CD4-positive, alpha-beta memory T cell (primary cell): ENCODE measurements around the gene ROPN1L. TPM values are rescaled to one million over a fixed set of nuclear protein-coding genes. Genes with fewer than 3 reads are reported as not detected.
"Not testable (repeated sequence)": the region's sequence is repeated elsewhere in the genome, so short reads cannot be mapped to it uniquely, and the experiment has no call there.

Source experiments
- CTCF ChIA-PET: fragments of 350-600 bp; sonication (Branson Sonifier 250); formaldehyde crosslinking; loops from one replicate; lab custom pipeline; 2021; ENCODE audit warnings: inconsistent platforms; ENCODE audit not compliant: partially characterized antibody; lab: Charles Lee
- POLR2A ChIA-PET: fragments of 350-600 bp; sonication (Branson Sonifier 250); formaldehyde crosslinking; loops from one replicate; lab custom pipeline; 2021; ENCODE audit not compliant: partially characterized antibody; lab: Charles Lee
- DNase-seq, 5 donors: peaks; one replicate each; pipeline versions ENCODE4 v3.0.0 to v3.0.0-alpha.2; 2020 to 2022; ENCODE audit warnings: mixed read lengths in 1 of 5
- H3K27ac ChIP-seq: one replicate; pipeline ENCODE4 v1.7.0; 2013; ENCODE audit warnings: low read depth, low read length
- H3K27me3 ChIP-seq: 2 replicates; pipeline ENCODE4 v1.7.0; 2013; ENCODE audit warnings: mild to moderate bottlenecking, low read length, moderate library complexity; ENCODE audit not compliant: insufficient read depth
- H3K36me3 ChIP-seq: 2 replicates; pipeline ENCODE4 v1.7.0; 2013; ENCODE audit warnings: mild to moderate bottlenecking, low read length, moderate library complexity; ENCODE audit not compliant: insufficient read depth
- H3K4me1 ChIP-seq: 2 replicates; pipeline ENCODE4 v1.7.0; 2013; ENCODE audit warnings: mild to moderate bottlenecking, low read length, moderate library complexity; ENCODE audit not compliant: insufficient read depth
- H3K4me3 ChIP-seq, 2 donors: one replicate each; pipeline ENCODE4 v1.7.0; 2013; ENCODE audit warnings: low read length in 2 of 2, mild to moderate bottlenecking in 1 of 2
- H3K9me3 ChIP-seq, 2 donors: one replicate each; pipeline ENCODE4 v1.7.0; 2013; ENCODE audit warnings: low read length in 2 of 2, control low read depth in 1 of 2; ENCODE audit not compliant: control insufficient read depth in 1 of 2
- H3K27ac Mint-ChIP-seq, 7 donors: one replicate each; pipeline ENCODE4 v1.8.0; 2020 to 2021; ENCODE audit warnings: mixed read lengths in 7 of 7, mild to moderate bottlenecking in 6 of 7, inconsistent platforms in 3 of 7, moderate library complexity in 3 of 7
- H3K27me3 Mint-ChIP-seq, 2 donors: one replicate each; pipeline ENCODE4 v1.8.0; 2020 to 2021; ENCODE audit warnings: mixed read lengths in 2 of 2
- H3K36me3 Mint-ChIP-seq, 2 donors: one replicate each; pipeline ENCODE4 v1.8.0; 2020 to 2021; ENCODE audit warnings: mixed read lengths in 2 of 2, inconsistent platforms in 1 of 2, mild to moderate bottlenecking in 1 of 2
- H3K4me1 Mint-ChIP-seq, 4 donors: one replicate each; pipeline ENCODE4 v1.8.0; 2020 to 2021; ENCODE audit warnings: mixed read lengths in 4 of 4, mild to moderate bottlenecking in 1 of 4
- H3K4me3 Mint-ChIP-seq, 8 donors: one replicate each; pipeline ENCODE4 v1.8.0; 2020 to 2021; ENCODE audit warnings: mixed read lengths in 8 of 8, mild to moderate bottlenecking in 7 of 8, moderate library complexity in 6 of 8, inconsistent platforms in 3 of 8
- H3K9me3 Mint-ChIP-seq, 8 donors: one replicate each; pipeline ENCODE4 v1.8.0; 2020 to 2021; ENCODE audit warnings: mixed read lengths in 8 of 8, mild to moderate bottlenecking in 5 of 8, inconsistent platforms in 3 of 8, moderate library complexity in 1 of 8
- intact Hi-C: fragments of 100-400 bp; cut with micrococcal nuclease; formaldehyde crosslinking; loops from one replicate; pipeline ENCODE4 v1.15.1; 2023
- polyA plus RNA-seq, 2 donors: library from polyadenylated mRNA; unstranded; fragments of 300-500 nt; fragmentation: Illumina TruSeq; gene quantifications; one replicate each; pipeline ENCODE4 v1.2.3, GENCODE V29; 2021
- total RNA-seq, 2 experiments: library from RNA; stranded (reverse); gene quantifications; one replicate each; pipeline ENCODE4 v1.2.3, GENCODE V29; 2021

Gene ROPN1L
- total and polyA plus RNA-seq, 4 experiments from 2014 or later: 0.42 to 6.5 (median 2.1) TPM

GRCh38 chr5:10506535-10506934 is 64.9 kb downstream of the ROPN1L start:
- H3K4me3 Mint-ChIP-seq: no peak overlapping the region
- Histone ChIP-seq H3K4me3 (no peak overlapping the region), H3K36me3 (no peaks in the 10 kb centered on the region), H3K9me3 (no peaks in the 10 kb centered on the region), H3K27me3 (no peaks in the 10 kb centered on the region), H3K27ac (no peak overlapping the region), H3K4me1 (no peaks in the 10 kb centered on the region)
- ChIA-PET POLR2A (no interaction called here), CTCF (no interaction called here)
- H3K36me3 Mint-ChIP-seq: no peaks in the 10 kb centered on the region
- intact Hi-C loops: no loop called here
- DNase-seq: no peak
- peaks cover 0 to 2% (median 0%) of the 10 kb centered on the region in 4 donors for H3K4me1 Mint-ChIP-seq
- H3K27ac Mint-ChIP-seq: no peak overlapping the region
- H3K27me3 Mint-ChIP-seq: peaks cover 0 to 3% of the 10 kb centered on the region in 2 donors
- peaks cover 0 to 3% (median 0%) of the 10 kb centered on the region in 8 donors for H3K9me3 Mint-ChIP-seq

GRCh38 chr5:10507575-10508096 is 66.0 kb downstream of the ROPN1L start:
- no peaks in the 10 kb centered on the region for H3K36me3 Mint-ChIP-seq
- H3K27ac ChIP-seq: no peak overlapping the region
- POLR2A ChIA-PET: no interaction called here
- peaks cover 0 to 2% (median 0%) of the 10 kb centered on the region in 4 donors for H3K4me1 Mint-ChIP-seq
- H3K9me3 Mint-ChIP-seq: peaks cover 0 to 3% (median 0%) of the 10 kb centered on the region in 8 donors
- H3K9me3 ChIP-seq: no peaks in the 10 kb centered on the region
- DNase-seq: no peak
- intact Hi-C loops: no loop called here
- no peak overlapping the region for H3K27ac Mint-ChIP-seq
- no peaks in the 10 kb centered on the region for H3K4me1 ChIP-seq
- no peaks in the 10 kb centered on the region for H3K36me3 ChIP-seq
- peaks cover 4% of the 10 kb centered on the region in 2 donors for H3K27me3 Mint-ChIP-seq
- no peak overlapping the region for H3K4me3 ChIP-seq
- CTCF ChIA-PET: no interaction called here
- no peak overlapping the region for H3K4me3 Mint-ChIP-seq
- no peaks in the 10 kb centered on the region for H3K27me3 ChIP-seq

- Histone ChIP-seq H3K36me3 (no peaks in the 10 kb centered on the region), H3K4me1 (no peaks in the 10 kb centered on the region), H3K27ac (no peak overlapping the region), H3K4me3 (no peak overlapping the region), H3K27me3 (no peaks in the 10 kb centered on the region), H3K9me3 (no peaks in the 10 kb centered on the region)
- intact Hi-C loops: no loop called here
- CTCF ChIA-PET: no interaction called here
- no peak for DNase-seq
- POLR2A ChIA-PET: no interaction called here
- no peaks in the 10 kb centered on the region for H3K36me3 Mint-ChIP-seq
- peaks cover 4 to 7% of the 10 kb centered on the region in 2 donors for H3K27me3 Mint-ChIP-seq
- H3K27ac Mint-ChIP-seq: peak overlapping the region in 1 of 7 donors; percentile 68
- H3K4me1 Mint-ChIP-seq: peaks cover 0 to 2% (median 0%) of the 10 kb centered on the region in 4 donors
- H3K9me3 Mint-ChIP-seq: peaks cover 0 to 3% (median 0%) of the 10 kb centered on the region in 8 donors
- H3K4me3 Mint-ChIP-seq: no peak overlapping the region
These were observed 67.9 kb downstream of the ROPN1L start for GRCh38 chr5:10509575-10509974.

GRCh38 chr5:10511741-10512640 is 70.3 kb downstream of the ROPN1L start:
- intact Hi-C loops: no loop called here
- Mint-ChIP-seq H3K27me3 (peaks cover 4 to 9% of the 10 kb centered on the region in 2 donors), H3K36me3 (no peaks in the 10 kb centered on the region), H3K4me1 (peaks cover 0 to 2% (median 0%) of the 10 kb centered on the region in 4 donors), H3K9me3 (peaks cover 0 to 5% (median 0%) of the 10 kb centered on the region in 8 donors), H3K27ac (peak overlapping the region in 1 of 7 donors; percentile 10), H3K4me3 (no peak overlapping the region)
- H3K27me3 ChIP-seq: no peaks in the 10 kb centered on the region
- H3K9me3 ChIP-seq: no peaks in the 10 kb centered on the region
- H3K27ac ChIP-seq: no peak overlapping the region
- DNase-seq: no peak
- H3K4me3 ChIP-seq: no peak overlapping the region
- no peaks in the 10 kb centered on the region for H3K36me3 ChIP-seq
- CTCF ChIA-PET: no interaction called here
- H3K4me1 ChIP-seq: no peaks in the 10 kb centered on the region
- POLR2A ChIA-PET: no interaction called here

- Mint-ChIP-seq H3K9me3 (peaks cover 0 to 5% (median 0%) of the 10 kb centered on the region in 8 donors), H3K4me1 (peaks cover 0 to under 1% (median 0%) of the 10 kb centered on the region in 4 donors), H3K4me3 (no peak overlapping the region), H3K27me3 (peaks cover 4 to 9% of the 10 kb centered on the region in 2 donors), H3K27ac (no peak overlapping the region), H3K36me3 (no peaks in the 10 kb centered on the region)
- intact Hi-C loops: no loop called here
- ChIA-PET CTCF (no interaction called here), POLR2A (no interaction called here)
- H3K36me3 ChIP-seq: no peaks in the 10 kb centered on the region
- DNase-seq: no peak
- no peak overlapping the region for H3K27ac ChIP-seq
- no peaks in the 10 kb centered on the region for H3K9me3 ChIP-seq
- H3K4me3 ChIP-seq: no peak overlapping the region
- no peaks in the 10 kb centered on the region for H3K4me1 ChIP-seq
- no peaks in the 10 kb centered on the region for H3K27me3 ChIP-seq
These were observed 72.1 kb downstream of the ROPN1L start for GRCh38 chr5:10513501-10514442.

- CTCF ChIA-PET, intact Hi-C loops, H3K27ac ChIP-seq: not testable (repeated sequence)
These were observed 72.9 kb downstream of the ROPN1L start for GRCh38 chr5:10514572-10514971.

More at GRCh38 chr5:10514572-10514971, 72.9 kb downstream of the ROPN1L start:
- H3K4me3 Mint-ChIP-seq, H3K36me3 Mint-ChIP-seq, H3K27me3 Mint-ChIP-seq, H3K4me3 ChIP-seq, H3K4me1 ChIP-seq, H3K27ac Mint-ChIP-seq, H3K4me1 Mint-ChIP-seq, H3K9me3 ChIP-seq, H3K9me3 Mint-ChIP-seq, POLR2A ChIA-PET, DNase-seq, H3K36me3 ChIP-seq, H3K27me3 ChIP-seq: not testable (repeated sequence)
